ENCODE data around the gene ULK1.

The ULK1 gene

GRCh38 chr12:131856366-131857097 lies 37.9 kb upstream of the ULK1 start:
- H3K27ac Mint-ChIP-seq: no peak overlapping the region
- no peaks in the 10 kb centered on the region for H3K9me3 Mint-ChIP-seq (ENCODE audit: low read depth)
- H3K4me1 Mint-ChIP-seq (ENCODE audit: low read depth): no peaks in the 10 kb centered on the region
- no peak overlapping the region for H3K4me3 Mint-ChIP-seq
- no peaks in the 10 kb centered on the region for H3K36me3 Mint-ChIP-seq
- H3K27me3 Mint-ChIP-seq: no peaks in the 10 kb centered on the region

GRCh38 chr12:131857908-131858850 lies 36.2 kb upstream of the ULK1 start:
- Mint-ChIP-seq H3K4me3 (no peak overlapping the region), H3K27ac (no peak overlapping the region), H3K4me1 (ENCODE audit: low read depth) (no peaks in the 10 kb centered on the region), H3K36me3 (no peaks in the 10 kb centered on the region), H3K27me3 (no peaks in the 10 kb centered on the region), H3K9me3 (ENCODE audit: low read depth) (no peaks in the 10 kb centered on the region)

- no peak overlapping the region for H3K27ac Mint-ChIP-seq
- H3K9me3 Mint-ChIP-seq (ENCODE audit: low read depth): no peaks in the 10 kb centered on the region
- H3K4me3 Mint-ChIP-seq: no peak overlapping the region
- H3K36me3 Mint-ChIP-seq: no peaks in the 10 kb centered on the region
- no peaks in the 10 kb centered on the region for H3K4me1 Mint-ChIP-seq (ENCODE audit: low read depth)
- H3K27me3 Mint-ChIP-seq: no peaks in the 10 kb centered on the region
Measured at GRCh38 chr12:131860472-131861260, 33.8 kb upstream of the ULK1 start.

- H3K4me3 Mint-ChIP-seq: no peak overlapping the region
- no peak overlapping the region for H3K27ac Mint-ChIP-seq
- no peaks in the 10 kb centered on the region for H3K27me3 Mint-ChIP-seq
Measured at GRCh38 chr12:131861261-131862083, 33.0 kb upstream of the ULK1 start.

GRCh38 chr12:131862084-131862441 lies 32.4 kb upstream of the ULK1 start:
- no peaks in the 10 kb centered on the region for H3K9me3 Mint-ChIP-seq (ENCODE audit: low read depth)
- no peaks in the 10 kb centered on the region for H3K4me1 Mint-ChIP-seq (ENCODE audit: low read depth)
- no peaks in the 10 kb centered on the region for H3K27me3 Mint-ChIP-seq
- no peak overlapping the region for H3K27ac Mint-ChIP-seq
- no peak overlapping the region for H3K4me3 Mint-ChIP-seq
- no peaks in the 10 kb centered on the region for H3K36me3 Mint-ChIP-seq

More at GRCh38 chr12:131861261-131862083, 33.0 kb upstream of the ULK1 start:
- H3K9me3 Mint-ChIP-seq (ENCODE audit: low read depth): no peaks in the 10 kb centered on the region
- no peaks in the 10 kb centered on the region for H3K4me1 Mint-ChIP-seq (ENCODE audit: low read depth)
- H3K36me3 Mint-ChIP-seq: no peaks in the 10 kb centered on the region

- no peaks in the 10 kb centered on the region for H3K9me3 Mint-ChIP-seq (ENCODE audit: low read depth)
- no peak overlapping the region for H3K4me3 Mint-ChIP-seq
- H3K27ac Mint-ChIP-seq: no peak overlapping the region
- no peaks in the 10 kb centered on the region for H3K27me3 Mint-ChIP-seq
- no peaks in the 10 kb centered on the region for H3K36me3 Mint-ChIP-seq
- H3K4me1 Mint-ChIP-seq (ENCODE audit: low read depth): no peaks in the 10 kb centered on the region
Measured at GRCh38 chr12:131862600-131862993, 31.8 kb upstream of the ULK1 start.

- H3K4me3 Mint-ChIP-seq: no peak overlapping the region
- H3K9me3 Mint-ChIP-seq (ENCODE audit: low read depth): no peaks in the 10 kb centered on the region
- no peak overlapping the region for H3K27ac Mint-ChIP-seq
- H3K36me3 Mint-ChIP-seq: no peaks in the 10 kb centered on the region
- H3K4me1 Mint-ChIP-seq (ENCODE audit: low read depth): no peaks in the 10 kb centered on the region
- H3K27me3 Mint-ChIP-seq: no peaks in the 10 kb centered on the region
Measured at GRCh38 chr12:131862994-131863710, 31.3 kb upstream of the ULK1 start.

- Mint-ChIP-seq H3K9me3 (ENCODE audit: low read depth) (no peaks in the 10 kb centered on the region), H3K4me1 (ENCODE audit: low read depth) (no peaks in the 10 kb centered on the region), H3K27ac (no peak overlapping the region), H3K27me3 (no peaks in the 10 kb centered on the region), H3K4me3 (no peak overlapping the region), H3K36me3 (no peaks in the 10 kb centered on the region)
Measured at GRCh38 chr12:131863711-131864396, 30.6 kb upstream of the ULK1 start.

- Mint-ChIP-seq H3K4me1 (ENCODE audit: low read depth) (no peaks in the 10 kb centered on the region), H3K4me3 (no peak overlapping the region), H3K9me3 (ENCODE audit: low read depth) (no peaks in the 10 kb centered on the region), H3K27ac (no peak overlapping the region), H3K36me3 (no peaks in the 10 kb centered on the region), H3K27me3 (no peaks in the 10 kb centered on the region)
Measured at GRCh38 chr12:131864469-131864868, 30.0 kb upstream of the ULK1 start.

GRCh38 chr12:131865180-131865875 lies 29.1 kb upstream of the ULK1 start:
- Mint-ChIP-seq H3K4me1 (ENCODE audit: low read depth) (no peaks in the 10 kb centered on the region), H3K27ac (no peak overlapping the region), H3K9me3 (ENCODE audit: low read depth) (no peaks in the 10 kb centered on the region), H3K4me3 (no peak overlapping the region), H3K27me3 (no peaks in the 10 kb centered on the region), H3K36me3 (no peaks in the 10 kb centered on the region)

- Mint-ChIP-seq H3K4me1 (ENCODE audit: low read depth) (no peaks in the 10 kb centered on the region), H3K36me3 (no peaks in the 10 kb centered on the region), H3K27ac (no peak overlapping the region), H3K4me3 (no peak overlapping the region), H3K9me3 (ENCODE audit: low read depth) (no peaks in the 10 kb centered on the region), H3K27me3 (no peaks in the 10 kb centered on the region)
Measured at GRCh38 chr12:131867471-131867870, 27.0 kb upstream of the ULK1 start.

GRCh38 chr12:131867891-131868675 lies 26.3 kb upstream of the ULK1 start:
- no peak overlapping the region for H3K4me3 Mint-ChIP-seq
- H3K9me3 Mint-ChIP-seq (ENCODE audit: low read depth): no peaks in the 10 kb centered on the region
- no peak overlapping the region for H3K27ac Mint-ChIP-seq

More at GRCh38 chr12:131867891-131868675, 26.3 kb upstream of the ULK1 start:
- no peaks in the 10 kb centered on the region for H3K4me1 Mint-ChIP-seq (ENCODE audit: low read depth)
- no peaks in the 10 kb centered on the region for H3K27me3 Mint-ChIP-seq
- no peaks in the 10 kb centered on the region for H3K36me3 Mint-ChIP-seq

Data from activated naive CD8-positive, alpha-beta T cell (primary cell).